Measurements from ENCODE around the gene PCDHGA10.
"Not testable (repeated sequence)": the region's sequence is repeated elsewhere in the genome, so short reads cannot be mapped to it uniquely, and the experiment has no call there.

The PCDHGA10 gene

DNA sequence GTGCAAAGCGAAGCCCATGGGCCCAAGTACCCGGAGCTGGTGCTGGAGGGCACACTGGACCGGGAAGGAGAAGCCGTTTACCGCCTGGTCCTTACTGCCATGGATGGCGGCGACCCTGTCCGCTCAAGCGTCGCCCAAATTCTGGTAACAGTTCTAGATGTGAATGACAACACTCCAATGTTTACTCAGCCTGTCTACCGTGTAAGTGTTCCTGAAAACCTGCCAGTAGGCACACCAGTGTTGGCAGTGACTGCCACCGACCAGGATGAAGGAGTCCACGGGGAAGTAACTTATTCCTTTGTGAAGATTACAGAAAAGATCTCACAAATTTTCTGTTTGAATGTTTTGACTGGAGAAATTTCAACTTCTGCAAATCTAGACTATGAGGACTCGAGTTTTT lies 38.2 kb upstream of the PCDHGA10 start:
- CTCF ChIA-PET: interaction anchor here (0.6 to 3.3 kb wide), 15 partner anchors 13 to 1614 kb away, joined by 3 to 14 read pairs (median 4); partner anchors contain the start of genes PCDHB11, PCDHB15, PCDHGA11 and PCDHGA8
- POLR2A ChIA-PET: no interaction called here

DNA sequence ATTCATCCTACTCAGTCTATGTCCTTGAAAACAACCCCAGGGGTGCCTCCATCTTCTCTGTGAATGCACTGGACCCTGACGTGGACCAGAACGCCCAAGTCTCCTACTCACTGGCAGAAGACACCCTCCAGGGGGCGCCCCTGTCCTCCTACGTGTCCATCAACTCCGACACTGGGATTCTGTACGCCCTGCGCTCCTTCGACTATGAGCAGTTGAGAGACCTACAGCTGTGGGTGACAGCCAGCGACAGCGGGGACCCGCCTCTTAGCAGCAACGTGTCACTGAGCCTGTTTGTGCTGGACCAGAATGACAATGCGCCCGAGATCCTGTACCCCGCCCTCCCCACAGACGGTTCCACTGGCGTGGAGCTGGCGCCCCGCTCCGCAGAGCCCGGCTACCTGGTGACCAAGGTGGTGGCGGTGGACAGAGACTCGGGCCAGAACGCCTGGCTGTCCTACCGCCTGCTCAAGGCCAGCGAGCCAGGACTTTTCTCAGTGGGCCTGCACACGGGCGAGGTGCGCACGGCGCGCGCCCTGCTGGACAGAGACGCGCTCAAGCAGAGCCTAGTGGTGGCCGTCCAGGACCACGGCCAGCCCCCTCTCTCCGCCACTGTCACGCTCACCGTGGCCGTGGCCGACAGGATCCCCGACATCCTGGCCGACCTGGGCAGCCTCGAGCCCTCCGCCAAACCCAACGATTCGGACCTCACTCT lies 37.2 kb upstream of the PCDHGA10 start:
- H3K9me3 ChIP-seq (ENCODE audit: control insufficient read depth, insufficient read depth, low read depth, low read length); H3K4me3 ChIP-seq (ENCODE audit: low read depth, low read length); H3K36me3 ChIP-seq (ENCODE audit: control insufficient read depth in 2 of 2, insufficient read depth in 1 of 2, low read length in 2 of 2); H3K27ac ChIP-seq (ENCODE audit: extremely low read depth, low read depth, low read length); POLR2A ChIA-PET; H3K4me1 ChIP-seq (ENCODE audit: control insufficient read depth, insufficient read depth, low read length): not testable (repeated sequence)
- CTCF ChIA-PET: interaction anchor here (0.7 to 3.3 kb wide), 4 partner anchors 22 to 188 kb away, joined by 3 to 11 read pairs (median 8); partner anchors contain the start of gene PCDHGB5

More for the DNA sequence above, 38.2 kb upstream of the PCDHGA10 start:
- no peak overlapping the region for H3K27ac ChIP-seq (ENCODE audit: extremely low read depth, low read depth, low read length)
- H3K9me3 ChIP-seq (ENCODE audit: control insufficient read depth, insufficient read depth, low read depth, low read length): no peaks in the 10 kb centered on the region; the same call in 1 of the 2 replicates
- no peaks in the 10 kb centered on the region for H3K4me1 ChIP-seq (ENCODE audit: control insufficient read depth, insufficient read depth, low read length)
- no peak overlapping the region for H3K4me3 ChIP-seq (ENCODE audit: low read depth, low read length)
- TF ChIP-seq ZNF830 (tag by site-specific recombination; IDR thresholded peaks at IDR 0.05; ENCODE audit: low read depth) (no peak), ZNF292 (tag by site-specific recombination; IDR thresholded peaks at IDR 0.05; ENCODE audit: borderline replicate concordance, low read depth) (no peak), ZNF426 (tag by site-specific recombination; IDR thresholded peaks at IDR 0.05) (no peak), YY1 (tag by site-specific recombination; IDR thresholded peaks at IDR 0.05) (no peak), ZNF223 (tag by site-specific recombination; IDR thresholded peaks at IDR 0.05) (no peak), ZBTB17 (tag by site-specific recombination; IDR thresholded peaks at IDR 0.05) (no peak), ZNF530 (tag by site-specific recombination; IDR thresholded peaks at IDR 0.05; ENCODE audit: low read depth) (no peak), KLF9 (tag by site-specific recombination; IDR thresholded peaks at IDR 0.05; ENCODE audit: low read depth) (no peak), MYNN (tag by site-specific recombination; IDR thresholded peaks at IDR 0.05; ENCODE audit: borderline replicate concordance) (no peak), ZSCAN30 (tag by site-specific recombination; IDR thresholded peaks at IDR 0.05) (no peak), ZBTB8A (tag by site-specific recombination; IDR thresholded peaks at IDR 0.05) (no peak)
- TF ChIP-seq, protein P1, sequence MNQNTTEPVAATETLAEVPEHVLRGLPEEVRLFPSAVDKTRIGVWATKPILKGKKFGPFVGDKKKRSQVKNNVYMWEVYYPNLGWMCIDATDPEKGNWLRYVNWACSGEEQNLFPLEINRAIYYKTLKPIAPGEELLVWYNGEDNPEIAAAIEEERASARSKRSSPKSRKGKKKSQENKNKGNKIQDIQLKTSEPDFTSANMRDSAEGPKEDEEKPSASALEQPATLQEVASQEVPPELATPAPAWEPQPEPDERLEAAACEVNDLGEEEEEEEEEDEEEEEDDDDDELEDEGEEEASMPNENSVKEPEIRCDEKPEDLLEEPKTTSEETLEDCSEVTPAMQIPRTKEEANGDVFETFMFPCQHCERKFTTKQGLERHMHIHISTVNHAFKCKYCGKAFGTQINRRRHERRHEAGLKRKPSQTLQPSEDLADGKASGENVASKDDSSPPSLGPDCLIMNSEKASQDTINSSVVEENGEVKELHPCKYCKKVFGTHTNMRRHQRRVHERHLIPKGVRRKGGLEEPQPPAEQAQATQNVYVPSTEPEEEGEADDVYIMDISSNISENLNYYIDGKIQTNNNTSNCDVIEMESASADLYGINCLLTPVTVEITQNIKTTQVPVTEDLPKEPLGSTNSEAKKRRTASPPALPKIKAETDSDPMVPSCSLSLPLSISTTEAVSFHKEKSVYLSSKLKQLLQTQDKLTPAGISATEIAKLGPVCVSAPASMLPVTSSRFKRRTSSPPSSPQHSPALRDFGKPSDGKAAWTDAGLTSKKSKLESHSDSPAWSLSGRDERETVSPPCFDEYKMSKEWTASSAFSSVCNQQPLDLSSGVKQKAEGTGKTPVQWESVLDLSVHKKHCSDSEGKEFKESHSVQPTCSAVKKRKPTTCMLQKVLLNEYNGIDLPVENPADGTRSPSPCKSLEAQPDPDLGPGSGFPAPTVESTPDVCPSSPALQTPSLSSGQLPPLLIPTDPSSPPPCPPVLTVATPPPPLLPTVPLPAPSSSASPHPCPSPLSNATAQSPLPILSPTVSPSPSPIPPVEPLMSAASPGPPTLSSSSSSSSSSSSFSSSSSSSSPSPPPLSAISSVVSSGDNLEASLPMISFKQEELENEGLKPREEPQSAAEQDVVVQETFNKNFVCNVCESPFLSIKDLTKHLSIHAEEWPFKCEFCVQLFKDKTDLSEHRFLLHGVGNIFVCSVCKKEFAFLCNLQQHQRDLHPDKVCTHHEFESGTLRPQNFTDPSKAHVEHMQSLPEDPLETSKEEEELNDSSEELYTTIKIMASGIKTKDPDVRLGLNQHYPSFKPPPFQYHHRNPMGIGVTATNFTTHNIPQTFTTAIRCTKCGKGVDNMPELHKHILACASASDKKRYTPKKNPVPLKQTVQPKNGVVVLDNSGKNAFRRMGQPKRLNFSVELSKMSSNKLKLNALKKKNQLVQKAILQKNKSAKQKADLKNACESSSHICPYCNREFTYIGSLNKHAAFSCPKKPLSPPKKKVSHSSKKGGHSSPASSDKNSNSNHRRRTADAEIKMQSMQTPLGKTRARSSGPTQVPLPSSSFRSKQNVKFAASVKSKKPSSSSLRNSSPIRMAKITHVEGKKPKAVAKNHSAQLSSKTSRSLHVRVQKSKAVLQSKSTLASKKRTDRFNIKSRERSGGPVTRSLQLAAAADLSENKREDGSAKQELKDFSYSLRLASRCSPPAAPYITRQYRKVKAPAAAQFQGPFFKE (tag by site-specific recombination; IDR thresholded peaks at IDR 0.05; ENCODE audit: borderline replicate concordance): no peak
- TF ChIP-seq, protein P2, sequence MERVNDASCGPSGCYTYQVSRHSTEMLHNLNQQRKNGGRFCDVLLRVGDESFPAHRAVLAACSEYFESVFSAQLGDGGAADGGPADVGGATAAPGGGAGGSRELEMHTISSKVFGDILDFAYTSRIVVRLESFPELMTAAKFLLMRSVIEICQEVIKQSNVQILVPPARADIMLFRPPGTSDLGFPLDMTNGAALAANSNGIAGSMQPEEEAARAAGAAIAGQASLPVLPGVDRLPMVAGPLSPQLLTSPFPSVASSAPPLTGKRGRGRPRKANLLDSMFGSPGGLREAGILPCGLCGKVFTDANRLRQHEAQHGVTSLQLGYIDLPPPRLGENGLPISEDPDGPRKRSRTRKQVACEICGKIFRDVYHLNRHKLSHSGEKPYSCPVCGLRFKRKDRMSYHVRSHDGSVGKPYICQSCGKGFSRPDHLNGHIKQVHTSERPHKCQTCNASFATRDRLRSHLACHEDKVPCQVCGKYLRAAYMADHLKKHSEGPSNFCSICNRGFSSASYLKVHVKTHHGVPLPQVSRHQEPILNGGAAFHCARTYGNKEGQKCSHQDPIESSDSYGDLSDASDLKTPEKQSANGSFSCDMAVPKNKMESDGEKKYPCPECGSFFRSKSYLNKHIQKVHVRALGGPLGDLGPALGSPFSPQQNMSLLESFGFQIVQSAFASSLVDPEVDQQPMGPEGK (tag by site-specific recombination; IDR thresholded peaks at IDR 0.05): no peak
- TF ChIP-seq, protein P3, sequence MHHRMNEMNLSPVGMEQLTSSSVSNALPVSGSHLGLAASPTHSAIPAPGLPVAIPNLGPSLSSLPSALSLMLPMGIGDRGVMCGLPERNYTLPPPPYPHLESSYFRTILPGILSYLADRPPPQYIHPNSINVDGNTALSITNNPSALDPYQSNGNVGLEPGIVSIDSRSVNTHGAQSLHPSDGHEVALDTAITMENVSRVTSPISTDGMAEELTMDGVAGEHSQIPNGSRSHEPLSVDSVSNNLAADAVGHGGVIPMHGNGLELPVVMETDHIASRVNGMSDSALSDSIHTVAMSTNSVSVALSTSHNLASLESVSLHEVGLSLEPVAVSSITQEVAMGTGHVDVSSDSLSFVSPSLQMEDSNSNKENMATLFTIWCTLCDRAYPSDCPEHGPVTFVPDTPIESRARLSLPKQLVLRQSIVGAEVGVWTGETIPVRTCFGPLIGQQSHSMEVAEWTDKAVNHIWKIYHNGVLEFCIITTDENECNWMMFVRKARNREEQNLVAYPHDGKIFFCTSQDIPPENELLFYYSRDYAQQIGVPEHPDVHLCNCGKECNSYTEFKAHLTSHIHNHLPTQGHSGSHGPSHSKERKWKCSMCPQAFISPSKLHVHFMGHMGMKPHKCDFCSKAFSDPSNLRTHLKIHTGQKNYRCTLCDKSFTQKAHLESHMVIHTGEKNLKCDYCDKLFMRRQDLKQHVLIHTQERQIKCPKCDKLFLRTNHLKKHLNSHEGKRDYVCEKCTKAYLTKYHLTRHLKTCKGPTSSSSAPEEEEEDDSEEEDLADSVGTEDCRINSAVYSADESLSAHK (tag by site-specific recombination; IDR thresholded peaks at IDR 0.05): no peak
- TF ChIP-seq, protein P4, sequence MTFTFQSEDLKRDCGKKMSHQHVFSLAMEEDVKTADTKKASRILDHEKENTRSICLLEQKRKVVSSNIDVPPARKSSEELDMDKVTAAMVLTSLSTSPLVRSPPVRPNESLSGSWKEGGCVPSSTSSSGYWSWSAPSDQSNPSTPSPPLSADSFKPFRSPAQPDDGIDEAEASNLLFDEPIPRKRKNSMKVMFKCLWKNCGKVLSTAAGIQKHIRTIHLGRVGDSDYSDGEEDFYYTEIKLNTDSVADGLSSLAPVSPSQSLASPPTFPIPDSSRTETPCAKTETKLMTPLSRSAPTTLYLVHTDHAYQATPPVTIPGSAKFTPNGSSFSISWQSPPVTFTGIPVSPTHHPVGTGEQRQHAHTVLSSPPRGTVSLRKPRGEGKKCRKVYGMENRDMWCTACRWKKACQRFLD (tag by site-specific recombination; IDR thresholded peaks at IDR 0.05): no peak
- TF ChIP-seq, protein P5, sequence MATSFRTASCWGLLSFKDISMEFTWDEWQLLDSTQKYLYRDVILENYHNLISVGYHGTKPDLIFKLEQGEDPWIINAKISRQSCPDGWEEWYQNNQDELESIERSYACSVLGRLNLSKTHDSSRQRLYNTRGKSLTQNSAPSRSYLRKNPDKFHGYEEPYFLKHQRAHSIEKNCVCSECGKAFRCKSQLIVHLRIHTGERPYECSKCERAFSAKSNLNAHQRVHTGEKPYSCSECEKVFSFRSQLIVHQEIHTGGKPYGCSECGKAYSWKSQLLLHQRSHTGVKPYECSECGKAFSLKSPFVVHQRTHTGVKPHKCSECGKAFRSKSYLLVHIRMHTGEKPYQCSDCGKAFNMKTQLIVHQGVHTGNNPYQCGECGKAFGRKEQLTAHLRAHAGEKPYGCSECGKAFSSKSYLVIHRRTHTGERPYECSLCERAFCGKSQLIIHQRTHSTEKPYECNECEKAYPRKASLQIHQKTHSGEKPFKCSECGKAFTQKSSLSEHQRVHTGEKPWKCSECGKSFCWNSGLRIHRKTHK (tag by site-specific recombination; IDR thresholded peaks at IDR 0.05): no peak
- no peaks in the 10 kb centered on the region for H3K36me3 ChIP-seq (ENCODE audit: control insufficient read depth in 2 of 2, insufficient read depth in 1 of 2, low read length in 2 of 2)

Data from HEK293 (cell line).